IMR-90 (cell line): ENCODE data around the gene CASTOR1. TPM values are rescaled to one million over a fixed set of nuclear protein-coding genes. Genes with fewer than 3 reads are reported as not detected.

Experiments
- ATAC-seq: fragments of 200-7000 bp; cut with Tn5 transposase; 2 replicates; pipeline ENCODE4 v1.9.1; 2020; ENCODE audit warnings: low read depth, mild to moderate bottlenecking, moderate library complexity
- BruUV-seq: library from RNA; stranded (reverse); fragments of 400-500 nt; replicated peaks from 2 replicates; lab custom pipeline; 2021; lab: Mats Ljungman, UMichigan
- CTCF ChIA-PET: fragments of 300-600 bp; formaldehyde crosslinking; extraction: SDS; loops from one replicate; lab custom pipeline; 2021; ENCODE audit warnings: antibody characterized with exemption; lab: Yijun Ruan, JAX
- POLR2A ChIA-PET: fragments of 300-600 bp; sonication (Branson Sonifier 250); formaldehyde crosslinking; loops from one replicate; lab custom pipeline; 2022; ENCODE audit warnings: antibody characterized with exemption; ENCODE audit not compliant: unreplicated experiment; lab: Charles Lee
- DNase-seq: peaks from one replicate; pipeline ENCODE4 v3.0.0; 2013
- H2AFZ ChIP-seq: replicated peaks from 2 replicates; pipeline ENCODE3; 2013; ENCODE audit warnings: low read length, mild to moderate bottlenecking; ENCODE audit not compliant: poor library complexity
- H2AK5ac ChIP-seq: 2 replicates; pipeline ENCODE4 v1.6.1; 2013; ENCODE audit warnings: low read depth, low read length, inconsistent platforms
- H2AK9ac ChIP-seq: replicated peaks from 2 replicates; pipeline ENCODE3; 2013; ENCODE audit warnings: mild to moderate bottlenecking, low read depth, low read length, moderate library complexity; ENCODE audit not compliant: poor library complexity
- H2BK120ac ChIP-seq: 2 replicates; pipeline ENCODE4 v1.6.1; 2013; ENCODE audit warnings: low read depth, low read length, inconsistent platforms
- H2BK15ac ChIP-seq: 3 replicates; pipeline ENCODE4 v1.6.1; 2013; ENCODE audit warnings: low read depth, low read length, inconsistent platforms
- H2BK20ac ChIP-seq: 2 replicates; pipeline ENCODE4 v1.6.1; 2013; ENCODE audit warnings: low read depth, mild to moderate bottlenecking, inconsistent platforms, low read length, moderate library complexity
- H2BK5ac ChIP-seq: 2 replicates; pipeline ENCODE4 v1.6.1; 2013; ENCODE audit warnings: mild to moderate bottlenecking, low read depth, low read length, inconsistent platforms; ENCODE audit not compliant: poor library complexity, severe bottlenecking
- H3K14ac ChIP-seq: replicated peaks from 2 replicates; pipeline ENCODE4 v1.6.1; 2013; ENCODE audit warnings: low read depth, low read length, inconsistent platforms
- H3K18ac ChIP-seq: 2 replicates; pipeline ENCODE4 v1.6.1; 2013; ENCODE audit warnings: low read depth, low read length, control low read depth
- H3K23ac ChIP-seq: 2 replicates; pipeline ENCODE4 v1.6.1; 2013; ENCODE audit warnings: low read depth, low read length, inconsistent platforms
- H3K27ac ChIP-seq: 2 replicates; pipeline ENCODE4 v1.5.1; 2013; ENCODE audit warnings: mild to moderate bottlenecking, control low read depth, low read length; ENCODE audit not compliant: insufficient read depth
- H3K27me3 ChIP-seq: 2 replicates; pipeline ENCODE4 v1.6.1; 2013; ENCODE audit warnings: low read length; ENCODE audit not compliant: control insufficient read depth, insufficient read depth
- H3K36me3 ChIP-seq: 2 replicates; pipeline ENCODE4 v1.6.1; 2013; ENCODE audit warnings: low read length, mixed read lengths; ENCODE audit not compliant: control insufficient read depth, insufficient read depth
- H3K4ac ChIP-seq: 2 replicates; pipeline ENCODE4 v1.6.1; 2013; ENCODE audit warnings: low read depth, low read length, inconsistent platforms
- H3K4me1 ChIP-seq: 2 replicates; pipeline ENCODE4 v1.6.1; 2013; ENCODE audit warnings: low read length, mixed read lengths; ENCODE audit not compliant: control insufficient read depth, insufficient read depth
- H3K4me2 ChIP-seq: 2 replicates; pipeline ENCODE4 v1.6.1; 2013; ENCODE audit warnings: low read depth, mild to moderate bottlenecking, control low read depth, low read length, moderate library complexity
- H3K4me3 ChIP-seq: 2 replicates; pipeline ENCODE4 v1.5.1; 2013; ENCODE audit warnings: low read depth, mild to moderate bottlenecking, control low read depth, low read length, moderate library complexity; ENCODE audit not compliant: insufficient read depth
- H3K56ac ChIP-seq: 2 replicates; pipeline ENCODE4 v1.6.1; 2013; ENCODE audit warnings: low read length, inconsistent platforms; ENCODE audit not compliant: insufficient read depth; ENCODE audit errors: extremely low read depth
- H3K79me1 ChIP-seq, 2 experiments: 2 replicates each; pipeline ENCODE4 v1.6.1; 2013; ENCODE audit warnings: low read length in 2 of 2, inconsistent platforms in 1 of 2, low read depth in 1 of 2
- H3K9ac ChIP-seq: 2 replicates; pipeline ENCODE4 v1.6.1; 2013; ENCODE audit warnings: low read depth, low read length, control low read depth
- H3K9me1 ChIP-seq: 2 replicates; pipeline ENCODE4 v1.6.1; 2013; ENCODE audit warnings: low read length, inconsistent platforms; ENCODE audit not compliant: insufficient read depth
- H3K9me3 ChIP-seq: 2 replicates; pipeline ENCODE4 v1.6.1; 2013; ENCODE audit warnings: low read length; ENCODE audit not compliant: control insufficient read depth, insufficient read depth
- H4K20me1 ChIP-seq: 2 replicates; pipeline ENCODE4 v1.6.1; 2013; ENCODE audit warnings: low read length, inconsistent platforms; ENCODE audit not compliant: insufficient read depth
- H4K5ac ChIP-seq: 2 replicates; pipeline ENCODE4 v1.6.1; 2013; ENCODE audit warnings: mild to moderate bottlenecking, low read depth, low read length, control low read depth
- H4K8ac ChIP-seq, 2 experiments: 2 replicates each; pipeline ENCODE4 v1.6.1; 2013; ENCODE audit warnings: low read depth in 2 of 2, low read length in 2 of 2, control low read depth in 1 of 2, inconsistent platforms in 1 of 2
- H4K91ac ChIP-seq: 2 replicates; pipeline ENCODE4 v1.6.1; 2013; ENCODE audit warnings: low read depth, low read length, inconsistent platforms; ENCODE audit not compliant: insufficient read depth
- CEBPB ChIP-seq: IDR thresholded peaks from 2 replicates; pipeline ENCODE4 v1.6.1; 2012; ENCODE audit warnings: low read depth, low read length, improper control_type of control experiment
- CTCF ChIP-seq: conservative IDR thresholded peaks from 2 replicates; pipeline ENCODE4 v1.5.1; 2012; ENCODE audit warnings: mild to moderate bottlenecking, low read depth, low read length, improper control_type of control experiment
- MAFK ChIP-seq: IDR thresholded peaks from 2 replicates; pipeline ENCODE4 v1.6.1; 2012; ENCODE audit warnings: low read depth, low read length, improper control_type of control experiment
- MAZ ChIP-seq: IDR thresholded peaks from 2 replicates; pipeline ENCODE4 v1.6.1; 2012; ENCODE audit warnings: low read depth, mild to moderate bottlenecking, low read length, improper control_type of control experiment, moderate library complexity, borderline replicate concordance
- NFE2L2 ChIP-seq: fragments of 150-350 bp; IDR thresholded peaks from 2 replicates; pipeline ENCODE4 v1.6.1; 2016; ENCODE audit warnings: low read depth, mild to moderate bottlenecking, low read length
- RAD21 ChIP-seq: IDR thresholded peaks from 2 replicates; pipeline ENCODE4 v1.6.1; 2012; ENCODE audit warnings: low read length, improper control_type of control experiment
- RCOR1 ChIP-seq: IDR thresholded peaks from 2 replicates; pipeline ENCODE4 v1.6.1; 2012; ENCODE audit warnings: mild to moderate bottlenecking, low read length, improper control_type of control experiment; ENCODE audit not compliant: insufficient replicate concordance
- RFX5 ChIP-seq: IDR thresholded peaks from 2 replicates; pipeline ENCODE4 v1.8.0; 2012; ENCODE audit warnings: low read depth, mild to moderate bottlenecking, low read length, moderate library complexity
- SMC3 ChIP-seq: fragments of 150-350 bp; IDR thresholded peaks from 2 replicates; pipeline ENCODE4 v1.6.1; 2016; ENCODE audit warnings: low read depth, mild to moderate bottlenecking, antibody characterized with exemption, low read length, moderate library complexity
- WGBS, 2 experiments: methylation state at CpG; one replicate each; pipeline versions ENCODE4 v1.1.5 to v1.1.7; 2013; ENCODE audit warnings: missing lambda C conversion rate in 2 of 2; ENCODE audit not compliant: insufficient read length in 1 of 2; ENCODE audit errors: extremely low coverage in 2 of 2; 5-methylcytosine and 5-hydroxymethylcytosine counted together
- dilution Hi-C: fragments of 300-500 bp; cut with HindIII; formaldehyde crosslinking; loops from one replicate; pipeline ENCODE4 v1.14.3; 2018; ENCODE audit warnings: low sequenced_read_pairs; ENCODE audit not compliant: unreplicated experiment
- in situ Hi-C: fragments of 300-500 bp; cut with MboI; formaldehyde crosslinking; loops from 3 replicates; pipeline ENCODE4 v1.14.3; 2019; ENCODE audit warnings: low sequenced_read_pairs, inconsistent platforms, mixed read lengths
- intact Hi-C: fragments of 100-400 bp; cut with micrococcal nuclease; formaldehyde crosslinking; loops from 2 replicates; pipeline ENCODE4 v1.10.0; 2022
- polyA plus RNA-seq, 3 experiments: library from polyadenylated mRNA; depleted of rRNA; stranded (reverse); fragments of >200 nt; gene quantifications; 2 replicates each; pipeline ENCODE4 v1.2.3, GENCODE V29; 2012; ENCODE audit warnings: low replicate concordance in 1 of 3
- total RNA-seq: library from RNA; depleted of rRNA; stranded (reverse); fragments of >200 nt; gene quantifications from 2 replicates; pipeline ENCODE4 v1.2.3, GENCODE V29; 2012
- TF ChIP-seq, protein P1 (sequence below): fragments of 150-350 bp; IDR thresholded peaks from 2 replicates; pipeline ENCODE4 v1.6.1; 2016; ENCODE audit warnings: low read depth, mild to moderate bottlenecking, low read length, moderate library complexity, borderline replicate concordance

Gene CASTOR1
- total and polyA plus RNA-seq, 2 of the 4 experiments (the other 2 are of a cell fraction) = 10.6 to 23.5 TPM

GRCh38 chr22:30309951-30310741, 20.8 kb upstream of the CASTOR1 start (continued):
- TF ChIP-seq, protein P1, sequence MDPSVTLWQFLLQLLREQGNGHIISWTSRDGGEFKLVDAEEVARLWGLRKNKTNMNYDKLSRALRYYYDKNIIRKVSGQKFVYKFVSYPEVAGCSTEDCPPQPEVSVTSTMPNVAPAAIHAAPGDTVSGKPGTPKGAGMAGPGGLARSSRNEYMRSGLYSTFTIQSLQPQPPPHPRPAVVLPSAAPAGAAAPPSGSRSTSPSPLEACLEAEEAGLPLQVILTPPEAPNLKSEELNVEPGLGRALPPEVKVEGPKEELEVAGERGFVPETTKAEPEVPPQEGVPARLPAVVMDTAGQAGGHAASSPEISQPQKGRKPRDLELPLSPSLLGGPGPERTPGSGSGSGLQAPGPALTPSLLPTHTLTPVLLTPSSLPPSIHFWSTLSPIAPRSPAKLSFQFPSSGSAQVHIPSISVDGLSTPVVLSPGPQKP = no peak

- no peak overlapping the region for H2AK5ac ChIP-seq
- no TSS peak for BruUV-seq
- dilution Hi-C loops = no loop called here
- no peak overlapping the region for H2BK20ac ChIP-seq
- H2AFZ ChIP-seq = no peak overlapping the region
- no peak overlapping the region for H3K4me2 ChIP-seq
- no peak overlapping the region for H3K9ac ChIP-seq
- no peak overlapping the region for H4K8ac ChIP-seq
- WGBS, 2 experiments = 100% methylated on average over 1 of the region's 5 CpGs; no CpG with 5 or more reads in 1 of the 2 experiments
- no peak overlapping the region for H4K5ac ChIP-seq
- H3K79me1 ChIP-seq = peaks cover 51 to 93% of the 10 kb centered on the region in 2 experiments
- TF ChIP-seq RAD21 (no peak), MAZ (no peak), SMC3 (no peak), MAFK (no peak), NFE2L2 (no peak), CEBPB (no peak), CTCF (no peak), RCOR1 (no peak), RFX5 (no peak)
- peaks cover 10% of the 10 kb centered on the region for H3K36me3 ChIP-seq
- H3K4ac ChIP-seq = no peak overlapping the region
- ChIA-PET POLR2A (no interaction called here), CTCF (interaction anchor here (1.2 kb wide), 1 partner anchor 21 kb away, joined by 6 read pairs; no protein-coding TSS in a partner anchor)
- H3K56ac ChIP-seq = no peak overlapping the region
- H3K27ac ChIP-seq = no peak overlapping the region
- no peak overlapping the region for H2BK120ac ChIP-seq
- no peak overlapping the region for H3K4me3 ChIP-seq
- H2BK15ac ChIP-seq = no peak overlapping the region
- DNase-seq = peak; percentile 73
- no peak overlapping the region for H2AK9ac ChIP-seq
- intact Hi-C loops = no loop called here
- H3K4me1 ChIP-seq = peaks cover 39% of the 10 kb centered on the region
- no peak overlapping the region for H3K18ac ChIP-seq
- no peak for ATAC-seq
- H3K23ac ChIP-seq = no peak overlapping the region
- in situ Hi-C loops = no loop called here
- H2BK5ac ChIP-seq = no peak overlapping the region
- H4K20me1 ChIP-seq = peaks cover 84% of the 10 kb centered on the region
- no peaks in the 10 kb centered on the region for H3K27me3 ChIP-seq
- H3K14ac ChIP-seq = no peak overlapping the region
- H3K9me3 ChIP-seq = no peaks in the 10 kb centered on the region
- peaks cover 57% of the 10 kb centered on the region for H3K9me1 ChIP-seq
- H4K91ac ChIP-seq = no peak overlapping the region
These were observed 19.4 kb upstream of the CASTOR1 start for GRCh38 chr22:30308518-30309230.
